NCI-H526 (cell line): Measurements from ENCODE around the gene KDM4B.

Source experiments
- DNase-seq, 2 experiments: peaks; one replicate each; lab custom pipeline; 2025; lab: John Stamatoyannopoulos, UW

Gene KDM4B

GRCh38 chr19:5104871-5105351, 136.0 kb downstream of the KDM4B start:
- DNase-seq: no peak

- no peak for DNase-seq
Measured at GRCh38 chr19:5106191-5106726, 137.3 kb downstream of the KDM4B start.

- no peak for DNase-seq
Measured at GRCh38 chr19:5106971-5107370, 138.1 kb downstream of the KDM4B start.

- no peak for DNase-seq
Measured at GRCh38 chr19:5107432-5108122, 138.7 kb downstream of the KDM4B start.

GRCh38 chr19:5108123-5108596, 139.2 kb downstream of the KDM4B start:
- no peak for DNase-seq

GRCh38 chr19:5108866-5109265, 140.0 kb downstream of the KDM4B start:
- DNase-seq: no peak

- no peak for DNase-seq
Measured at GRCh38 chr19:5109560-5109959, 140.6 kb downstream of the KDM4B start.

GRCh38 chr19:5110546-5110945, 141.6 kb downstream of the KDM4B start:
- DNase-seq: no peak

GRCh38 chr19:5111051-5111450, 142.1 kb downstream of the KDM4B start:
- DNase-seq: no peak

- no peak for DNase-seq
Measured at GRCh38 chr19:5112175-5112574, 143.3 kb downstream of the KDM4B start.

GRCh38 chr19:5112681-5113575, 144.0 kb downstream of the KDM4B start:
- DNase-seq: no peak

GRCh38 chr19:5113633-5114586, 145.0 kb downstream of the KDM4B start:
- no peak for DNase-seq

GRCh38 chr19:5114727-5115126, 145.8 kb downstream of the KDM4B start:
- no peak for DNase-seq

- DNase-seq: no peak
Measured at GRCh38 chr19:5115351-5115750, 146.4 kb downstream of the KDM4B start.

- DNase-seq: no peak
Measured at GRCh38 chr19:5115771-5116202, 146.9 kb downstream of the KDM4B start.

GRCh38 chr19:5116292-5116691, 147.4 kb downstream of the KDM4B start:
- no peak for DNase-seq

GRCh38 chr19:5117421-5117820, 148.5 kb downstream of the KDM4B start:
- no peak for DNase-seq

- DNase-seq: no peak
Measured at GRCh38 chr19:5118026-5118425, 149.1 kb downstream of the KDM4B start.

GRCh38 chr19:5119297-5119998, 150.5 kb downstream of the KDM4B start:
- no peak for DNase-seq

- no peak for DNase-seq
Measured at GRCh38 chr19:5120321-5120720, 151.4 kb downstream of the KDM4B start.

- DNase-seq: no peak
Measured at GRCh38 chr19:5120833-5121232, 151.9 kb downstream of the KDM4B start.
